DMS 273 (cell line): ENCODE measurements around the gene ITGA4.

Experiments
- DNase-seq: peaks from one replicate; lab custom pipeline; 2025; ENCODE audit not compliant: unreplicated experiment; lab: John Stamatoyannopoulos, UW

Gene ITGA4

GRCh38 chr2:181570833-181571661 lies 113.9 kb downstream of the ITGA4 start:
- no peak for DNase-seq

GRCh38 chr2:181573140-181573736 lies 116.1 kb downstream of the ITGA4 start:
- DNase-seq: peak; percentile 73

- peak; percentile 94 for DNase-seq
Measured at GRCh38 chr2:181574321-181574720, 117.1 kb downstream of the ITGA4 start.

GRCh38 chr2:181575024-181575649 lies 118.0 kb downstream of the ITGA4 start:
- DNase-seq: peak; percentile 65

GRCh38 chr2:181575650-181576025 lies 118.5 kb downstream of the ITGA4 start:
- peak; percentile 50 for DNase-seq

GRCh38 chr2:181576431-181576830 lies 119.2 kb downstream of the ITGA4 start:
- DNase-seq: no peak

GRCh38 chr2:181578829-181579228 lies 121.6 kb downstream of the ITGA4 start:
- no peak for DNase-seq

- peak; percentile 40 for DNase-seq
Measured at GRCh38 chr2:181581534-181581933, 124.3 kb downstream of the ITGA4 start.

GRCh38 chr2:181585732-181586131 lies 128.5 kb downstream of the ITGA4 start:
- DNase-seq: peak; percentile 45
